SU-DHL-6 (cell line): ENCODE results near the gene ARHGAP6.

Source experiments
- CTCF ChIP-seq: fragments of 200-600 bp; sonication (generic); IDR thresholded peaks from one replicate; pipeline ENCODE4 v1.5.1; 2017; ENCODE audit warnings: antibody characterized with exemption, mild to moderate bottlenecking, low read length, moderate library complexity; ENCODE audit not compliant: insufficient read depth, poor library complexity, severe bottlenecking
- EZH2phosphoT487 ChIP-seq: fragments of 200-600 bp; sonication (generic), shearing (Covaris generic); conservative IDR thresholded peaks from 2 replicates; pipeline ENCODE4 v1.6.1; 2018; ENCODE audit warnings: mild to moderate bottlenecking, antibody characterized with exemption, low read length, moderate library complexity, mixed read lengths

- no peak for TF ChIP-seq CTCF
- no peak for TF ChIP-seq EZH2phosphoT487
Observed at GRCh38 chrX:11209798-11210414, 455.8 kb downstream of the ARHGAP6 start.
